Measurements from ENCODE around the gene PRKAR1B.
"Not testable (repeated sequence)": the region's sequence is repeated elsewhere in the genome, so short reads cannot be mapped to it uniquely, and the experiment has no call there.

The PRKAR1B gene

GRCh38 chr7:641966-642365 is 85.1 kb downstream of the PRKAR1B start:
- no peak for DNase-seq (ENCODE audit: low read depth in 2 of 2)
- H3K4me3 ChIP-seq (replicated peaks in 1 of 2; ENCODE audit: low read depth in 2 of 2, low read length in 2 of 2): no peak overlapping the region
- TF ChIP-seq, protein P1, sequence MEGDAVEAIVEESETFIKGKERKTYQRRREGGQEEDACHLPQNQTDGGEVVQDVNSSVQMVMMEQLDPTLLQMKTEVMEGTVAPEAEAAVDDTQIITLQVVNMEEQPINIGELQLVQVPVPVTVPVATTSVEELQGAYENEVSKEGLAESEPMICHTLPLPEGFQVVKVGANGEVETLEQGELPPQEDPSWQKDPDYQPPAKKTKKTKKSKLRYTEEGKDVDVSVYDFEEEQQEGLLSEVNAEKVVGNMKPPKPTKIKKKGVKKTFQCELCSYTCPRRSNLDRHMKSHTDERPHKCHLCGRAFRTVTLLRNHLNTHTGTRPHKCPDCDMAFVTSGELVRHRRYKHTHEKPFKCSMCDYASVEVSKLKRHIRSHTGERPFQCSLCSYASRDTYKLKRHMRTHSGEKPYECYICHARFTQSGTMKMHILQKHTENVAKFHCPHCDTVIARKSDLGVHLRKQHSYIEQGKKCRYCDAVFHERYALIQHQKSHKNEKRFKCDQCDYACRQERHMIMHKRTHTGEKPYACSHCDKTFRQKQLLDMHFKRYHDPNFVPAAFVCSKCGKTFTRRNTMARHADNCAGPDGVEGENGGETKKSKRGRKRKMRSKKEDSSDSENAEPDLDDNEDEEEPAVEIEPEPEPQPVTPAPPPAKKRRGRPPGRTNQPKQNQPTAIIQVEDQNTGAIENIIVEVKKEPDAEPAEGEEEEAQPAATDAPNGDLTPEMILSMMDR (IDR thresholded peaks at IDR 0.05; ENCODE audit: low read depth, low read length): no peak

- TF ChIP-seq, protein P1 (IDR thresholded peaks at IDR 0.05; ENCODE audit: low read depth, low read length): no peak
- H3K4me3 ChIP-seq (replicated peaks in 1 of 2; ENCODE audit: low read depth in 2 of 2, low read length in 2 of 2): no peak overlapping the region
- peak in 1 of 2 donors; percentile 17 for DNase-seq (ENCODE audit: low read depth in 2 of 2)
These were observed 85.8 kb downstream of the PRKAR1B start for GRCh38 chr7:641269-641671.

GRCh38 chr7:638256-639011 is 88.6 kb downstream of the PRKAR1B start:
- no peak for DNase-seq (ENCODE audit: low read depth in 2 of 2)
- no peak overlapping the region for H3K4me3 ChIP-seq (replicated peaks in 1 of 2; ENCODE audit: low read depth in 2 of 2, low read length in 2 of 2)
- TF ChIP-seq, protein P1 (IDR thresholded peaks at IDR 0.05; ENCODE audit: low read depth, low read length): no peak

- TF ChIP-seq, protein P1 (IDR thresholded peaks at IDR 0.05; ENCODE audit: low read depth, low read length): no peak
- no peak for DNase-seq (ENCODE audit: low read depth in 2 of 2)
- no peak overlapping the region for H3K4me3 ChIP-seq (replicated peaks in 1 of 2; ENCODE audit: low read depth in 2 of 2, low read length in 2 of 2)
These were observed 89.3 kb downstream of the PRKAR1B start for GRCh38 chr7:637826-638225.

DNA sequence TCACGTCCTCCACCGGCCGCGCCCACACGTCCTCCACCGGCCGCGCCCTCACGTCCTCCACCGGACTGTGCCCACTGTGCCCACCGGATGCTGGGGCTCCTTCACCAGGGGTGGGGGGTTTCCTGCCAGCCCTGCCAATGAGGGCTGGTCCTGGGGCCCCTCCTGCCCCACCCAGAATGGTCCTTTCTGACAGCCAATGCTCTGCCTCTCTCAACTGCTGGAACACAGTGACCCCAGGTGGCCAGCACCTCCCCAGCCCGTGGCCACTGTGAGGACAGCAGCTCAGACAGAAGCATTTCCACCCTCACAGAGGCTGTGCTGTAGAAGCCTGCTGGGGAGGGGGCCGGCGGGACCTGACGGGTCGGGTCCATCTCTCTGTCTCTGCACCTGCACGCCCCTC is 90.7 kb downstream of the PRKAR1B start:
- DNase-seq (ENCODE audit: low read depth in 2 of 2): peak; percentile 38 to 51
- no peak overlapping the region for H3K4me3 ChIP-seq (replicated peaks in 1 of 2; ENCODE audit: low read depth in 2 of 2, low read length in 2 of 2)
- TF ChIP-seq, protein P1 (IDR thresholded peaks at IDR 0.05; ENCODE audit: low read depth, low read length): peak; percentile 66

DNA sequence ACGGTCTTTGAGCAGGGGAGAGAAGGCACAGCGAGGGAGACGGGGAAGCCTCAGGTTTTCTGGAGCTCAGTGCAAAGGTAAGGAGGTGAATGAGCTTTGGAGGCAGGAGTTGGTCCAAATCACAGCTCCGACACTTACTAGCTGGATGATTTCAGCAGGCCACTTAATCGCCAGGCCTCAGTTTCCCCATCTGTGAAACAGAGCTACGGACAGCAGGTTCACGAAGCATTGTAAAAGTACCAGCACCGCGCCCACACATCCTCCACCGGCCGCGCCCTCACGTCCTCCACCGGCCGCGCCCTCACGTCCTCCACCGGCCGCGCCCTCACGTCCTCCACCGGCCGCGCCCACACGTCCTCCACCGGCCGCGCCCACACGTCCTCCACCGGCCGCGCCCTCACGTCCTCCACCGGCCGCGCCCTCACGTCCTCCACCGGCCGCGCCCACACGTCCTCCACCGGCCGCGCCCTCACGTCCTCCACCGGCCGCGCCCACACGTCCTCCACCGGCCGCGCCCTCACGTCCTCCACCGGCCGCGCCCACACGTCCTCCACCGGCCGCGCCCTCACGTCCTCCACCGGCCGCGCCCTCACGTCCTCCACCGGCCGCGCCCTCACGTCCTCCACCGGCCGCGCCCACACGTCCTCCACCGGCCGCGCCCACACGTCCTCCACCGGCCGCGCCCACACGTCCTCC is 91.2 kb downstream of the PRKAR1B start:
- not testable (repeated sequence) for DNase-seq (ENCODE audit: low read depth in 2 of 2); H3K4me3 ChIP-seq (replicated peaks in 1 of 2; ENCODE audit: low read depth in 2 of 2, low read length in 2 of 2)

DNA sequence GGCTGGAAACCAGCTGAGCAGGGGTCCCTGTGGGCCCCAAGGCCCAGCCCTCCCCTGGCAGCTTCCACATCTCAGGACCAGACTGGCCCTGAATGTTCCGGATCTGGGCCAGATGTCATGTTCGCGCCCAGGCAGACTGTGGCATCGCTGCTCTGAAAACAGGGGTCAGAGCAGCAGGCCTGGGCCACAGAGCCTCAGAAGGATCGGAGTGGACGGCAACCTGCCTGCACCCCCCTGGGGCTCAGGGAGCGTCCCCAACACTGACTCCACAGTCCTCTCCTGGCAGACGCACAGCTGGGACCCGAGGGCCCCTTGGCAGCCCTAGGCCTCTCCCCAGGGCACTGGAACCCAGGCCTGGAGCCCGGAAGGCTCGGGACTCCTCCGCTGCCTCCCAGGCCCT is 91.9 kb downstream of the PRKAR1B start:
- TF ChIP-seq, protein P1 (IDR thresholded peaks at IDR 0.05; ENCODE audit: low read depth, low read length): no peak
- no peak for DNase-seq (ENCODE audit: low read depth in 2 of 2)
- no peak overlapping the region for H3K4me3 ChIP-seq (replicated peaks in 1 of 2; ENCODE audit: low read depth in 2 of 2, low read length in 2 of 2)
